OCI-LY1 (cell line): ENCODE results near the gene EXOSC10.

ENCODE experiments used
- CTCF ChIP-seq: fragments of 200-600 bp; sonication (generic), shearing (Covaris generic); IDR thresholded peaks from 2 replicates; pipeline ENCODE4 v1.5.1; 2017; ENCODE audit warnings: mild to moderate bottlenecking, antibody characterized with exemption, low read length, moderate library complexity, mixed read lengths
- EZH2 ChIP-seq: fragments of 200-600 bp; sonication (generic), shearing (Covaris generic); IDR thresholded peaks from 2 replicates; pipeline ENCODE4 v1.8.0; 2017; ENCODE audit warnings: borderline replicate concordance, mixed run types, mild to moderate bottlenecking, antibody characterized with exemption, low read length, moderate library complexity, mixed read lengths

DNA sequence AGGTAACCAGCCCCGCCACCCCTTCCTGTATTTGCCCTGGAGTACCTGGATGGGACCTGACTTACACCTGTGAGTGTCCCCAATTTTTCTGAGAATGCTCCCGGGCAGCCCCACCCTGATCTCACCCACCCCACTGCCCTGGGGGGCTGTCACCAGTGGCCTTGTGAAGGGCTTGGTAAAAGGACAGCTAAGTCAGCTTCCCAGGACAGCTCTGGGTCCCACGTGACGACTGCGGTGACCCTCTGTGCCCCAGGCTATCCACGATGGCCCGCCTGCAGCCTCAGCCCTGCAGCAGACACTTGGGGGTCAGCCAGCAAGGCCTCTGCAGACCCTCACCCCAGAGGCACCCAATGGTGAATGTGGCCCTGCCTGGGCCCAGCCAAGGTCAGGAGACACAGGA is 45.5 kb downstream of the EXOSC10 start:
- TF ChIP-seq CTCF (no peak), EZH2 (no peak)
